SK-N-SH (cell line): ENCODE data around the gene NR1D2.

Source experiments
- EZH2phosphoT487 ChIP-seq: fragments of 200-600 bp; sonication (generic); IDR thresholded peaks from 2 replicates; pipeline ENCODE4 v1.6.1; 2017; ENCODE audit warnings: low read depth, mixed run types, mild to moderate bottlenecking, antibody characterized with exemption, moderate library complexity, borderline replicate concordance
- FOXM1 ChIP-seq: IDR thresholded peaks from 2 replicates; pipeline ENCODE4 v1.4.0; 2012; ENCODE audit warnings: low read depth, mild to moderate bottlenecking
- GABPA ChIP-seq: IDR thresholded peaks from 2 replicates; pipeline ENCODE4 v1.4.0; 2012; ENCODE audit warnings: low read depth, mild to moderate bottlenecking
- GATA2 ChIP-seq: sonication (generic); formaldehyde crosslinking; IDR thresholded peaks from 2 replicates; pipeline ENCODE4 v1.5.0; 2020; ENCODE audit warnings: mild to moderate bottlenecking, missing genetic modification reagents
- POLR2AphosphoS5 ChIP-seq: IDR thresholded peaks from 2 replicates; pipeline ENCODE4 v1.6.1; 2012; ENCODE audit warnings: low read depth, low read length

DNA sequence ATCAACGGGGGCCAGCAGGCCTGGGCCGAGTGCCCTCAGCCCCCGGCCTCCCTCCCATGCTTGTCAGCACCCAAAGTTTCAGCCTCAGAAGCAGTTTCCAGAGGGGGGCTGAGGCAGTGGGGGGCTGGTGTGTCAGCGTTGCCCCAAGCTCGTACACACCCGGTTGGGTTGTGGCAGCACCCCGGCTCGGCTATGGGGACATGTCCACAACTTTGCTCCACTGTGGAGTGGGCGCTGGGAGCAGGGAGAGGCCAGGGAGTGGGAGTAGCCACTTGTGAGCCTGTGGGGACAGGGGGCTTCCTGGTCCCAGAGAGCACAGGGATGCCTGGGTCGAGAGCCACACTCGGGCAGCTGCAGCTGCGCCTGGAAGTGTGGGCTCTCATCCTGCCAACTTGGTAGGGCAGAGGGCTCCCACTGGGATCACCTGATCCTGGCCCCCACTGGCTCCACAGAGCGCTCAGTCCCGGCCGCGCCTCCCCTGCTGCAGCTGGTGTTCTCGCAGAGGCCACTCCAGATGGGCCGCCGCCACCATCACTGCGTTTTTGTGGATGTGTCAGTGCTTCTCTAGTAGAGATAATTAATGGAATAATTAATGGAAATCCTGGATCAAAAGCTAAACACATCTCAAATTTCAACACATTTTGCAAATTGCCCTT lies 75.1 kb downstream of the NR1D2 start:
- TF ChIP-seq FOXM1 (no peak), POLR2AphosphoS5 (no peak), EZH2phosphoT487 (no peak), GABPA (no peak), GATA2 (CRISPR knock-in tag) (no peak)
